GM18511 (cell line): ENCODE measurements around the gene BCAS3.

Experiments used
- ATAC-seq: cut with Tn5 transposase; IDR thresholded peaks from one replicate; pipeline ENCODE4 v1.9.1; 2021; ENCODE audit warnings: mild to moderate bottlenecking, moderate library complexity; ENCODE audit not compliant: unreplicated experiment

BCAS3 gene

GRCh38 chr17:61211236-61211635, 533.6 kb downstream of the BCAS3 start:
- ATAC-seq, result no peak

- no peak for ATAC-seq
These were observed 535.0 kb downstream of the BCAS3 start for GRCh38 chr17:61212655-61213054.

- no peak for ATAC-seq
These were observed 537.1 kb downstream of the BCAS3 start for GRCh38 chr17:61214753-61215152.

GRCh38 chr17:61216066-61216465, 538.4 kb downstream of the BCAS3 start:
- no peak for ATAC-seq

- no peak for ATAC-seq
These were observed 540.3 kb downstream of the BCAS3 start for GRCh38 chr17:61217878-61218437.

GRCh38 chr17:61218438-61218837, 540.8 kb downstream of the BCAS3 start:
- no peak for ATAC-seq

GRCh38 chr17:61219460-61219859, 541.8 kb downstream of the BCAS3 start:
- no peak for ATAC-seq

- ATAC-seq, result no peak
These were observed 543.5 kb downstream of the BCAS3 start for GRCh38 chr17:61221181-61221580.

- ATAC-seq, result no peak
These were observed 544.2 kb downstream of the BCAS3 start for GRCh38 chr17:61221597-61222471.

GRCh38 chr17:61223725-61224124, 546.1 kb downstream of the BCAS3 start:
- ATAC-seq, result no peak

- ATAC-seq, result no peak
These were observed 547.7 kb downstream of the BCAS3 start for GRCh38 chr17:61225178-61225882.

GRCh38 chr17:61227866-61228265, 550.2 kb downstream of the BCAS3 start:
- ATAC-seq, result no peak

GRCh38 chr17:61230461-61230860, 552.8 kb downstream of the BCAS3 start:
- no peak for ATAC-seq

GRCh38 chr17:61230972-61231820, 553.5 kb downstream of the BCAS3 start:
- ATAC-seq, result no peak

- ATAC-seq, result no peak
These were observed 555.2 kb downstream of the BCAS3 start for GRCh38 chr17:61232871-61233270.

GRCh38 chr17:61233991-61234750, 556.5 kb downstream of the BCAS3 start:
- ATAC-seq, result no peak

- no peak for ATAC-seq
These were observed 557.6 kb downstream of the BCAS3 start for GRCh38 chr17:61235001-61235826.

GRCh38 chr17:61235827-61236197, 558.2 kb downstream of the BCAS3 start:
- no peak for ATAC-seq

- ATAC-seq, result no peak
These were observed 559.6 kb downstream of the BCAS3 start for GRCh38 chr17:61237275-61237674.
